Measurements from ENCODE around the gene SEC14L3. TPM values are rescaled to one million over a fixed set of nuclear protein-coding genes. Genes with fewer than 3 reads are reported as not detected.

The SEC14L3 gene
- polyA plus RNA-seq, 3 donors, result not detected

- Mint-ChIP-seq H3K4me1 (no peaks in the 10 kb centered on the region), H3K27me3 (ENCODE audit: low read depth in 3 of 3) (peaks cover 4 to 13% (median 13%) of the 10 kb centered on the region in 3 donors), H3K36me3 (no peaks in the 10 kb centered on the region), H3K9me3 (peaks cover 0 to 2% (median 0%) of the 10 kb centered on the region in 7 donors), H3K27ac (peak overlapping the region in 1 of 7 donors; percentile 79), H3K4me3 (no peak overlapping the region)
- no peak for TF ChIP-seq CTCF (IDR thresholded peaks at IDR 0.05)
- Histone ChIP-seq H3K4me1 (ENCODE audit: control insufficient read depth in 1 of 2, insufficient read depth in 2 of 2, low read length in 2 of 2) (no peaks in the 10 kb centered on the region), H3K27ac (ENCODE audit: low read depth in 1 of 2, low read length in 2 of 2) (no peak overlapping the region), H3K4me2 (replicated peaks; ENCODE audit: extremely low read depth, low read length, poor library complexity, severe bottlenecking) (no peak overlapping the region), H3K36me3 (replicated peaks in 1 of 2; ENCODE audit: control insufficient read depth in 1 of 2, insufficient read depth in 2 of 2, low read length in 2 of 2) (no peaks in the 10 kb centered on the region), H3K79me2 (ENCODE audit: insufficient read depth, low read length) (no peaks in the 10 kb centered on the region), H3K9me3 (replicated peaks in 1 of 2; ENCODE audit: control insufficient read depth in 1 of 2, insufficient read depth in 1 of 2, low read length in 2 of 2) (no peaks in the 10 kb centered on the region), H3K4me3 (replicated peaks in 1 of 3; ENCODE audit: low read depth in 2 of 3, low read length in 3 of 3) (no peak overlapping the region), H3K27me3 (ENCODE audit: control insufficient read depth in 2 of 2, insufficient read depth in 2 of 2, low read length in 2 of 2) (no peaks in the 10 kb centered on the region), H4K20me1 (ENCODE audit: insufficient read depth, low read length) (no peaks in the 10 kb centered on the region), H2AFZ (ENCODE audit: insufficient read depth, low read depth, low read length, poor library complexity, severe bottlenecking) (no peak overlapping the region), H3K9ac (ENCODE audit: insufficient read depth, low read length, poor library complexity, severe bottlenecking) (no peak overlapping the region)
- intact Hi-C loops (cut with micrococcal nuclease), result no loop called here
- DNase-seq, result no peak
- 91% methylated on average over 5 of the region's 7 CpGs for WGBS (ENCODE audit: insufficient coverage)
These were observed 16.3 kb upstream of the SEC14L3 start for GRCh38 chr22:30488121-30488520.

GRCh38 chr22:30486661-30487115 lies 14.9 kb upstream of the SEC14L3 start:
- no peak overlapping the region for H3K27ac ChIP-seq (ENCODE audit: low read depth in 1 of 2, low read length in 2 of 2)
- no peak for DNase-seq
- intact Hi-C loops (cut with micrococcal nuclease), result no loop called here
- no peaks in the 10 kb centered on the region for H3K4me1 ChIP-seq (ENCODE audit: control insufficient read depth in 1 of 2, insufficient read depth in 2 of 2, low read length in 2 of 2)
- H3K27ac Mint-ChIP-seq, result peak overlapping the region in 1 of 7 donors; percentile 35
- H3K9me3 Mint-ChIP-seq, result peaks cover 0 to 2% (median 0%) of the 10 kb centered on the region in 7 donors
- H3K4me3 Mint-ChIP-seq, result no peak overlapping the region
- WGBS (ENCODE audit: insufficient coverage), result 96% methylated on average over 5 of the region's 8 CpGs
- no peak overlapping the region for H3K4me3 ChIP-seq (replicated peaks in 1 of 3; ENCODE audit: low read depth in 2 of 3, low read length in 3 of 3)
- no peak overlapping the region for H2AFZ ChIP-seq (ENCODE audit: insufficient read depth, low read depth, low read length, poor library complexity, severe bottlenecking)
- no peaks in the 10 kb centered on the region for H3K36me3 ChIP-seq (replicated peaks in 1 of 2; ENCODE audit: control insufficient read depth in 1 of 2, insufficient read depth in 2 of 2, low read length in 2 of 2)
- H3K36me3 Mint-ChIP-seq, result no peaks in the 10 kb centered on the region
- no peak overlapping the region for H3K9ac ChIP-seq (ENCODE audit: insufficient read depth, low read length, poor library complexity, severe bottlenecking)
- peaks cover 4 to 14% (median 13%) of the 10 kb centered on the region in 3 donors for H3K27me3 Mint-ChIP-seq (ENCODE audit: low read depth in 3 of 3)
- H3K4me2 ChIP-seq (replicated peaks; ENCODE audit: extremely low read depth, low read length, poor library complexity, severe bottlenecking), result no peak overlapping the region
- TF ChIP-seq CTCF (IDR thresholded peaks at IDR 0.05), result no peak
- no peaks in the 10 kb centered on the region for H3K4me1 Mint-ChIP-seq
- H3K27me3 ChIP-seq (ENCODE audit: control insufficient read depth in 2 of 2, insufficient read depth in 2 of 2, low read length in 2 of 2), result no peaks in the 10 kb centered on the region
- H3K79me2 ChIP-seq (ENCODE audit: insufficient read depth, low read length), result no peaks in the 10 kb centered on the region
- no peaks in the 10 kb centered on the region for H3K9me3 ChIP-seq (replicated peaks in 1 of 2; ENCODE audit: control insufficient read depth in 1 of 2, insufficient read depth in 1 of 2, low read length in 2 of 2)
- H4K20me1 ChIP-seq (ENCODE audit: insufficient read depth, low read length), result no peaks in the 10 kb centered on the region
